Hepatocyte (in vitro differentiated cells): ENCODE results near the gene AP5B1.

Experiments used
- CTCF ChIP-seq: fragments of 200-600 bp; sonication (generic); IDR thresholded peaks from 2 replicates; pipeline ENCODE4 v1.5.1; 2016; ENCODE audit warnings: antibody characterized with exemption, mild to moderate bottlenecking; ENCODE audit not compliant: poor library complexity
- EZH2 ChIP-seq: fragments of 200-600 bp; sonication (generic); IDR thresholded peaks from 2 replicates; pipeline ENCODE4 v1.6.1; 2016; ENCODE audit warnings: antibody characterized with exemption, mild to moderate bottlenecking, borderline replicate concordance
- EZH2phosphoT487 ChIP-seq: fragments of 200-600 bp; sonication (generic); IDR thresholded peaks from one replicate; pipeline ENCODE4 v1.6.1; 2018; ENCODE audit warnings: antibody characterized with exemption, mild to moderate bottlenecking, low read depth, moderate library complexity; ENCODE audit not compliant: unreplicated experiment, severe bottlenecking

- no peak for TF ChIP-seq CTCF
- TF ChIP-seq EZH2phosphoT487, result no peak
- no peak for TF ChIP-seq EZH2
Measured at GRCh38 chr11:65793144-65793581, 12.4 kb upstream of the AP5B1 start.
